CD4-positive, alpha-beta T cell treated with Interleukin-4 for 1 hour (primary cell): ENCODE measurements around the gene GLS.
A peak's percentile ranks its signal among the peaks of the same experiment; 100 is the strongest.

Experiments
- DNase-seq, 2 donors: peaks; one replicate each; pipeline ENCODE4 v3.0.0-alpha.2; 2020 to 2022

GLS gene

DNA sequence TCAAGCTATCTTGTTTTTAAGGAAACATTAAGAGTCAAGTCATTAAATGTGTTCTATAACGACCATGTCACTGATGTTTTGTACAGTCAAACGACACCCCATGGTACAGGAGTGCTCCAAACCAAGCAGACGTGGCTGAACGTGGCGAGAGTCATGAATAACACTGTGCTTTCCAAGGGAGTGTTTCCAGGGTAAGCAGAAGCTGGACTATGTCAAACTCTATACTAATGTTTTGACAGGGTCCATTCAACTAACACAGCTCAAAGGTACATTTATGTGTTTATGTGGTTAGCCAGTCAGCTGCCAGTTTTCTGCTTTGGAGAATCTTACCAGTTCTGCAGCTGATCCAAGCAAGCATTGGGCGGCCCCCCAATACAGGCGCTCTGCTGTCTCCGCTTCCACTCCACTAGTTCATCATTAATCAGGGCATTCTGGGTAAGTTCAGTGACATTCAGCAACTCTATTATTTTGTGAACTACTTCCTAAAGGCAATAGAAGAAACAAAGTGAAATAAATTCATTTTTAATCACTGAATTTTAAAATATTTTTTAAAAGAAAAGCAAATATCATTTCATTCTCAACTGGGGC lies 117.0 kb downstream of the GLS start:
- no peak for DNase-seq

DNA sequence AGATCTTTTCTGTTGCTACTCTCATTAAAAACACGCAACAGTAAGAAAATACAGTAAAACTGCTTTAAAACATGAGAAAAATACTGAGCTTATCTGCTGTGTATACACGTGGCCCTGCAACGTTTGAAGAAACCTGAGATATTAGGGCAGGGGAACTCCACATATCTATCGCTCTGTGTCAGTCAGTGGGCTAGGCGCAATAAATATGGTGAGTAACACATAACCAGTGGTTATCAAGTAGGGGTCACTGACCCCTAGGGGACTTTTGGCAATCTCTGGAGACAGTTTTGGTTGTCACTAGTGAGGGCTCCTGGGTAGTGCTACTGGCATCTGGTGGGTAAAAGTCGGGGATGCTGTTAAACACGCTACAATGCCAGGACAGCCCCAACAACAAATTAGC lies 118.4 kb downstream of the GLS start:
- DNase-seq = no peak

DNA sequence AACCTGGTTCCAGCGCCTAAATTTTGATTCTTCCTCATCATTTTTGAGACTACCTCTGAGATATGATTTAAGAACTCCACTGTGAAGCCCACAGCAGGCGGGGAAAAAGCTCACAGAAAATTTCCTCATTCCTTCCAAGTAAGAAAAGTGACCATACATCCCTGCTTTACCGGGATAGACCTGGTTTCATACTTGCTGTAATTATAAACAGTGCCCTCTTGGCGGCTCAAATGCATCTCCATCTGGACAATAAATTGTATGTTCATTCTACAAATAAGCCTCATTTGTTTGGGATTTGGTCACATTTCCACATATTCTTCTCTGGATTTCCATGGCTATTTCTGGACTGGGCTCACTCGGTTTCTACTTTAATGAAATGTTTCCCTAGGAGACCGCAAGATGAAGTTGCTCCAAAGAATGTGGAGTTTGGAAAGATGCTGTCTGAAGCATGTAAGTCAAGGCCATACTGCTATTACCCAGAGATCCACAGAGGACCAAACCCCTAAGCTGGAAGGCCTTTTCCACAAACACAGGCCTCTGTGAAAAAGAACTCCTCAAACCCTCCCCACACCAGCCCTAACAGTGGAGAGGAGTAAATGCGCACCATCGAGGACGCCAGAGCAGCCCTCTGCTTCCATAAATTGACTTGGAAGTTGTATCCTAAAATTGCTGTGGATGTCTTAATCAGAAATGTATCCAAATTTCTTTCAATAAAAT lies 119.5 kb downstream of the GLS start:
- no peak for DNase-seq

DNA sequence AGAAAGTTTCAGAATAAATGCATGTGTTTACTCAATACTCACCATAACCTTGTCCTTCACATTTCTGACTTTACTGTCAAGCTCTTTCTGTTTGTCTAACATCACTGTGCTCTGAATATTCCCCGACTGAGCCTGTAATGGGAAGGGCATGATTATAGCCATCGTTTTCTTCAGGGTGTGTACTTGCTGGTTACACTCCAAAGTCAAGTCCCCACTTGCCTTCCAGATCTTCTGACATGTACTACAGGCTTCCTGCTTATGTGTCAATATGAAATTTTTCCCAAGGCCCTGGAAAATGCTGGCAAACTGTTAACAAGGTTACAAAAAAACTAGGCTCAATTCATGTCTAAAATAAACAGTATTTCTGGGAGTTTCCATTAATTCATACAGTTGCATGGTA lies 120.4 kb downstream of the GLS start:
- no peak for DNase-seq

DNA sequence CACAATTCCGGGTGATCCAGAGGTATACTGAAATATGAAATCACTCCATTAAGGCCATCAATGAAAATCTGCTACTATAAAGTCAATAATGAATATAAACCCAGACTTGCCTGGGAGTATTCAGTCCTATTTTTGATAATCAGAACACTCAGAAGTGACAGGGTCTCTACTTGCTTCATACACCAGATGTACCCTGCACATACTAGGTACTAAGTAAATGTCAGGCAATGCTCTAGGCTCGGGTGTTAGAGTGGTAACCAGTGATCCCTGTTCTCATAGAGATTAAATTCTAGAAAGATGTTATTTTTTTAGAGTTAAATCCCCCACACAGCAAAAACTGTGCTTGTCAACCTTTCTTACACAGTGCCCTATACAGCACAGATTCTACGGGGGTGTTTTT lies 121.0 kb downstream of the GLS start:
- no peak for DNase-seq

DNA sequence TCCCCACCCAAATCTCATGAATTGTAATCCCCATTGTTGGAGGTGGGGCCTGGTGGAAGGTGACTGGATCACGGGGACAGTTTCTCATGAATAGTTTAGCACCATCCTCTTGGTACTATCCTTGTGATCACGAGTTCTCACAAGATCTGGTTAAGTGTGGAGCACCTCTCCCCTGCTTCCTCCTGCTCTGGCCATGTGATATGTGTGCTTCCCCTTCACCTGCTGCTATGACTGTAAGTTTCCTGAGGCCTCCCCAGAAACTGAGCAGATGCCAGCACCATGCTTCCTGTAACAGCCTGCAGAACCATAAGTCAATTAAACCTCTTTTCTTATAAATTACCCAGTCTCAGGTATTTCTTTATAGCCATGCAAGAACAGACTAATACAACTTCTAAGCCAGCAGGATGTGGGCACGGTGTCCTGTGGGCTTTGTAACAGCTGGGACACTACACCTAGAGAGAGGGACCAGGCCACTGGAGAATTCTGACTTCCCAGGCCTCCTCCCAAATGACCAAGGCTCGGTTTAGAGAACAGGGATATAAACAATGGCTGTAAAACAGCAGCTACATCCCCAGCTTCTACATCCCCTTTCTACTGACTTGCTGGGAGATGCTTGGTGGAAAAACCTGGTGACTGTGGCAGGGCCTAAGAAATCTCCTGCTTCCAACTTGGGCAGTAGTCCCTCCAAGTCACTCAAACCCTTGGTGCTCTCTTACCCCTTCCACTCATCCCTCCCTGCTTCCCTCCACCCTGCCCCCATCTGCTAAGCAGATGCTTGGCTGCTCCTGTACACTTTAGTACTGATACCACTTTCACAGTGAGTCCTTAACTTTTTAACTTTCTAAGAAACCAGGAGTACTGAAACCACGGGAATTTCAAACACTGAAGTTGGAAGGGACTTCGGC lies 123.0 kb downstream of the GLS start:
- no peak for DNase-seq

DNA sequence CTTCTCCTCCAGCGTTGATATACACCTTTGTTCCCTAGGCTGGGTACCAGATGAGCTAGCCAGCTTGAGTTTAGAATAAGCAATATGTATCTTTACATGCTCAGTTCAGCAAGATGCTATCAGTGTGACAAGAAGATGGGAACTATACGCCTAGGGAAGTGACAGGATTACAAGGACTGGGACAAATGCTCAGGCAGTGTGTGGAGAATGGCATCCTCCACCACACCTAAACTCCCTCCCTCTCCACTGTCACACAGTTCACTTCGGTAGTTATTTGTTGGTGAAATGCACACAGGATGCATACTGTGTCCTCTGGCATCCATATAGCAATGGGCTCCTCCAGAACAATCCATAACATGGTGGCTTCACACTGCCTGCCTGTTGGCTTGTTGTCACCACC lies 125.7 kb downstream of the GLS start:
- DNase-seq = no peak

DNA sequence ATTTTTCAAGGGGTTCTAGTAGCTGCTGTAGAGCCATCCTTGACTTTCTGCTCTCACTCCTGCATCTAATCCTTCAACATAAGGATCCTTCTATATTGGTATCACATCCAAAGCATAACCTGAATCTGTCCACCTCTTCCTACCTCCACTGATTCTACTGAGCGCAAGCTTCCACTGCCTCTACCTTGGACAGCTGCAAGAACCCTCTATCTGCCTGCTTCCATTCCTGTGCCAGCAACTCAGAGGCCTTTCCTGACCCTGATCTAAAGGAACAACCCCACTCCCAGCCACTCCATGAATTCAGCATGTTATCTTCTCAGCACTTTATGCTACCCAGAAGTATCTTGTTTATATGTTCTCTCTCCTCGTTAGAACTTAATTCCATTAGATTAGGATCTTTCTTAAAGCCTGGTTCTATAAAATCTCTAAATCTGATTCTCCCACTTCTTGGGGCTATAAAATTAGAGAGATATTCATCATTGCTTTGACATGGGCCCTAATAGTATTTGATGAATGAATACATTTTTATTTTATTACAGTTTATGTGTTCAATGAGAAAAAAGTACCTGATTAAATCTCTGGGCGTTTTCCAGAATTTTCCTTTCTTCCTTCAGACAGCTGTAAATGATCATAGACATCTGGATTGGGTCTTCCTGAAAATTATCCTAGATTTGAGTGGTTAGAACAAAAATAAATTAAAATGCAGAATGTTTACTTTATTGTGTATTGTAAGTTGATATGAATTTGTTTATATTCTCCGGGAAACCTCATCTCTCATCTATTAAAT lies 126.6 kb downstream of the GLS start:
- DNase-seq = no peak

DNA sequence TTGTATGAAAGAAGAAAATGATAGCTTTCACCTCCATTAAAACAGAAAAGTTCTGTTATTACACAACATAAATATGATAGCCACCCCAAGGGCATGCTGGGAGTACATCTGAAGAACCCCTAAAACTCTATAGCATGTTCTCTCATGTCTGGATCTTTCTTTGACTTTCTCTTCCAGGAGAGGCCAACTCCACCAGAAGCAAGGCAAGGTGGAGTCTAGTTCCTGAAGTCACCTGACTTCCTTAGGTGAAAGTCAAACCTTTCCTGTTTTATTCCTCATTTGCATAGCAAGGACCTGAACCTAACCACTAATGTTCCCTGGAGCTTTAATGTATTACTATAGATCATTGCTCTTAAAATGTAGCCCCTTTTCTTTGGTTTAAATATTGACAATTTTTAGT lies 127.7 kb downstream of the GLS start:
- no peak for DNase-seq

DNA sequence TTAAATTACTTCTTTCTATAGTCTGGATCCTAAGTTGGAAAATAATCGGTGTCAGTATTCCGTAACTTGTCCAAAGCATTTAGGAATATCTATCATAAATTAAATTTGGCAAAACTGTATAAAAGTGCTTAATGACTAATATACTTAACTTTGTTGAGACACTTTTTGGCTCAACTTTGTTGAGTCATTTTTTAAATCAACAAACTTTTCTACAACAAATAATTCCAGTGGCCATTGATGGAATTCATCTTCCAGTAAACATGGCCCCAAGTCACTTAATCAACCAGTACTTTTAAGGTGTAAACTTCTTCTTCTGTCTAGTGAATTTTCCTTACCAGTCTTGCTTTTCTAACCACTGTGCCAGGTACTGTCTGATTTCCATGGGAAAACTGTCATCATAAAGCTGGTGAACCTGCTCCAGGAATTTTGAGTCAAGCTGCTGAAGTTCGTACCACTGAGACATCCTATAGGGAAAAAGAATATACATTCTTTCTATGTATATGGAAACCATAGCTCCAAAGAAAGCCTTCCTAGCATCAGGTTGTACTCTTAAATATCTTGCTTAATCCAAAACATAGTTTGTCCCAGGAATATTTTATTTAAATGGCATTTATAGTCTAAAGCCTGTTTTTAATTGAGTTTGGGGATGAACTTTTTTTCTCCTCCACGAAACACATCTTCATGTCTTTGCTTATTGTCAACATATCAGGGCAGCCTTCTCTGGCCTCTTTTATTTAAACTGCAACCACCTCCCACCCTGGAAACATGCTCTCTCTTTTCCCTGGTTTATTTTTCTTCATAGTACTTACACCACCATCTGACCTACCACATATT lies 129.1 kb downstream of the GLS start:
- DNase-seq = no peak

DNA sequence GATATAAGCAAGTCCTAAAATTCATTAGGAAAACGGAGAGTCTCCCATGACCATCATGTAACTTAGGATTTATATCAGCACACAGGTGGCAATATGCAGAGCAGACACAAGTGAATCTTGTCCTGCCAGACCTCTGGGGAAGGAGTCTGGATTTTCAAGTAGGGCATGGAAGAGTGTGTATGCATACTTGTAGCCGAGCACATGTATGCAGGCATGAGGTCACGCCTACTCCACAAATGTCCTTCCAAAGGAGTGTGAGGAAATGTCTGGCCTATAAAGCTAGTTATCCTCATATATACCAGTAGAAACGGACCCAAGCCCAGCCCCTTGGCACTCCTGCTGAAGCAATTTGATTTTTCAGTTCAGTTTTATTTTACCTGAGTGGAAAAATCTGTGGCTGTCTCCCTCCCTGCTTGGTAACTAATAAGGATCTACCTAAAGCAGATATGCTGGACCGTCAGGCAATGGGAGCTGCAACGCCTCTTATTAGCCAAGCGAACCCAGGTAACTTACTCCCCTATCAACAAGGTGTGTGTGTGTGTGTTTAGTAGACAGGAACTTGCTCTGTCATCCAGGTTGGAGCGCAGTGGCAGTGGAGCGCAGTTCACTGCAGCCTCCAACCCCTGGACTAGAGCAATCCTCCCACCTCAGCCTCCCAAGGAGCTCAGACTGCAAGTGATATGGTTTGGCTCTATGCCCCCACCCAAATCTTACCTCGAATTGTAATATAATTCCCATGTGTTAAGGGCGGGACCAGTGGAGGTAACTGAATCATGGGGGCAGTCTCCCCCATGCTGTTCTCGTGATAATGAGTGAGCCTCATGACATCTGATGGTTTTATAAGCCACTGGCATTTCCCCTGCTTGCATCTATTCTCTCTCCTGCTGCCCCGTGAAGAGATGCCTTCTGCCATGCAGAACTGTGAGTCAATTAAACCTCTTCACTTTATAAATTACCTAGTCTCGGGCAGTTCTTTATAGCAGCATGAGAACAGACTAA lies 130.6 kb downstream of the GLS start:
- no peak for DNase-seq

DNA sequence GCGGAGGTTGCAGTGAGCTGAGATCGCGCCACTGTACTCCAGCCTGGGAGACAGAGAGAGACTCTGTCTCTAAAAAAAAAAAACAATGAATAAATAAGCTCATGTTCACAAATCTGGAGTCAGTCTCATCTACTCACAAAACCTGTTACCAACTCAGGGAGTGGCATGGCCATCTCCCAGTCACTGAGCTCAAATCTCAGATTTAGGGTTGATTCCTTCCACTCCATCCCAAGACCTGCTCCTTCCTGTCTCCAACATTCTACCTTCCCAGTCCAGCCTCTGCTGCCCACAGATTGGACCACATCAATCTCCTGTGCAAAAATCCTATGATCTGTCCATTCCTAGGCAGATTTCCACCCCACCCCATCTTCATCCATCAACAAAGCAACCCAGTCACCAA lies 131.7 kb downstream of the GLS start:
- no peak for DNase-seq

DNA sequence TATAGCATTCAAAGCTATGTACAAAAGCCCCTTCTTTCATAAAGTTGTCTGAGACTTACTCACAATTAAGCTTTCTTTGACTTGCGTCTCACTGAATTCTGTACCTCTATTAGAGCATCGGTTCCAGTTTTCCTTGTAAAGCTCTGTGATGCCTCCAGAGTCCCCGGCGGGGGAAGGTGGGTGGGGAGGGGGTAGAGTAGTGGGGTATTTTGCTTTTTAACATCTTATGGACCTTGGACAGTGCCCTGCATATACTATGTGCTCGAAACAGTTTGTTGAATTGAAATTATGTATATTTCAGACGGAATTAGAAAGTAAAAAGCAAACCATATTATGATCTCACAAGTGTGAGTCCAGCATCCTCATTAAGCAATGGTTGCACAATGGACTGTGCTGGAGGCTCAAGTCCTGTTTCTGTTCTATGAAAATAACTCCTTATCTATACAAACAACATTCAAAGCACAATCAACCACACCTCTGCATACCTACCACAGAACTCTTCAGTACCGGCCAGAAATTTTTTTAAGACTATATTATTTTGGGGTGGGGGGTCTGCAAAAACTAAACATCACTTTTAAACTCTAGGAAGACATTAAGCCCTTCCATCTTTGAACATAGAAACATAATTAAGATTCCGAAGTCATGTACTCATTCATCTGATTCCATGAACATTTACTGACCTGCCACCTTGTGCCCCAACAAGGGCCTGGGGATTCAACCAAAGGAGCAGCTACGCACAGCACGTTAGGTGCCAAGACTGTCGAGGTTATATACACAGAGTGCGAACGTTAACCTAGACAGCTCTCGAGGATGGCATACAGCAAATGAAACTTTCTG lies 132.4 kb downstream of the GLS start:
- DNase-seq = no peak

DNA sequence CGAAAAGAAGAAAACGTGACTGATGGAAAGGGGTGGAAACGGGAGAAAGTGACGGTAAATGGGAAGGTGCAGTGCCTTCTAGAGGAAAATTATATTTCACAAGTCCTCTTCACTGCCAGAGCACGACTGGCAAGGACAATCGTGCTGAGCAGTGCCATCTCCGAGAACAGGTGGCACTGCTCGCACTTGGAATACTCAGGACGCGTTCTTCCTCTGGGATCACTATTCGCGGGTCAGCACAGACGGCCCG lies 133.0 kb downstream of the GLS start:
- no peak for DNase-seq

DNA sequence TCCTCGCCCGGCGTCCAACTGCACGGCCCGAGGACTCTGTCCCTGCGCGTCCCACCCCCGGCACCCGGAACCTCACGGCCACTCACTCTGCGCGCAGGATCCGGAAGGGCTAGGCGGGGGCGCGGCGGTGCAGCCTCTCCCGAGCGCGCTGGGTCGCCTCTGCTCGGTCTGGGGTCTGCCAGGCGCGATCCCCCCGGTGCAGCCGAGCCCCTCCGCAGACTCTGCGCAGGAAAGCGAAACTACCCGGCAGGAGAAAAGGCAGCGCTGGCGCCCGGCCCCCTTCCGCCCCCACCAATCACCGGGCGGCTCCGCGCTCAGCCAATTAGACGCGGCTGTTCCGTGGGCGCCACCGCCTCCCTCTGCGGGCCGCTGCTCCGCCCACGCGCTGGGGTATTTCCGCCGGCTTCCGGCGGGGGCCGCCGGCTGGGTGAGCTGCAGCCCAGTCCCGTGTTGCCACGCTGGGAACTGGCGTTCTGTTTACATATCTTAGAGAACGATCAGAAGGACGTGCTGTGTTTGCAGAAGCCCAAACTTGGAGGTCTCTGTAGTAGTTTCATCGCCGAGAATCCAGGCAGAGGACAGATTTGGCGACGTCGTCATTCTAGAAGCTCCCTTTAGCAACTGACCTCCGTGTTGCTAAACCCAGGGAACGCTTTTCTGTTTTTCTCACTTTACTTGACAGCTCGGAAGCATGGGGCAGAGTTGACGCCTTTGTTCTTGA lies 133.5 kb downstream of the GLS start, which contains the start of gene STAT1:
STAT1 (minus strand) TSS at position 240 of the 721 bp plus-strand sequence. CDS start 4,168 bp downstream, outside the sequence.
- peak; percentile 92 to 95 for DNase-seq

DNA sequence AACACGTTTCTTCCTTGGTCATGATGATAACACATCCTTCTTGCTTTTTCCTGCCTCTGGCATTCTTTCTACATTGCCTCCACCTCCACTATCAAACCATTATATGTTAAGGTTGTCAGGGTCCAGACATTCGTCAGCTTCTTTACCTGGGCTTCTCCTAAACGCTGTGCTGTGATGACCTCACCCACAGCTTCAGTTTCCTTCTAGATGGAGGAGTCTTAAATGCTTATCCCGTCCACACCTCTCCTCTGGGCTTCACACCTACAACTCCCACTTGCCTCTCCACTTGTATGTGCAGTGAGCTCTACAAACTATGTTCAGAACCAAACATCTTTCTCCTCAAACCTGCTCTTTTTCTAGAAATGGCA lies 134.0 kb downstream of the GLS start:
- no peak for DNase-seq
